ENCODE data around the gene ZNF365. TPM values are rescaled to one million over a fixed set of nuclear protein-coding genes. Genes with fewer than 3 reads are reported as not detected.
"Not testable (repeated sequence)": the region's sequence is repeated elsewhere in the genome, so short reads cannot be mapped to it uniquely, and the experiment has no call there.

ZNF365 gene
- total RNA-seq, 1 experiment from 2014 or later: 22.8 TPM

DNA sequence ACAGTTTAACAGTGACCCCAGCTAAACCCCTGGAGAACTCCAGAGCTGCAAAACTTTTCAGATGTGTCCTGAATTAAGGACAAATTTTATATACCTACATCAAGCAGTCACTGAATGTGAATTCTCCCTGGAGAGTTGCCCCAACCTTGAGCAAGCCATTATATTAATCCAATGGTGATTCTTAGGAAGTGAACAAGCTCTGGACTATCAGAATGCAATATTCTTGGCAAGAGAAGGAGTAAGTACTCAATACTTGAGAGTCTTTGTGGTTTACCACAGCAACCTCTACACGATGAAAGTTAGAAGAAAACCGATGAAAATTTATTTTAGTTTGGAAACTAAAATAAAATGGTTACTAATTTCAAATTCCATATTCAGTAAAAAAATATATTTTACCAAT is 19.3 kb upstream of the ZNF365 start:
- H3K27me3 ChIP-seq (ENCODE audit: control insufficient read depth, insufficient read depth, low read length): no peaks in the 10 kb centered on the region
- H3K36me3 ChIP-seq (ENCODE audit: control insufficient read depth, insufficient read depth, low read length): no peaks in the 10 kb centered on the region
- no peak overlapping the region for H3K4me3 ChIP-seq (ENCODE audit: low read depth in 2 of 2, low read length in 2 of 2)
- ChIA-PET POLR2A (no interaction called here), CTCF (no interaction called here)
- TF ChIP-seq, protein P1, sequence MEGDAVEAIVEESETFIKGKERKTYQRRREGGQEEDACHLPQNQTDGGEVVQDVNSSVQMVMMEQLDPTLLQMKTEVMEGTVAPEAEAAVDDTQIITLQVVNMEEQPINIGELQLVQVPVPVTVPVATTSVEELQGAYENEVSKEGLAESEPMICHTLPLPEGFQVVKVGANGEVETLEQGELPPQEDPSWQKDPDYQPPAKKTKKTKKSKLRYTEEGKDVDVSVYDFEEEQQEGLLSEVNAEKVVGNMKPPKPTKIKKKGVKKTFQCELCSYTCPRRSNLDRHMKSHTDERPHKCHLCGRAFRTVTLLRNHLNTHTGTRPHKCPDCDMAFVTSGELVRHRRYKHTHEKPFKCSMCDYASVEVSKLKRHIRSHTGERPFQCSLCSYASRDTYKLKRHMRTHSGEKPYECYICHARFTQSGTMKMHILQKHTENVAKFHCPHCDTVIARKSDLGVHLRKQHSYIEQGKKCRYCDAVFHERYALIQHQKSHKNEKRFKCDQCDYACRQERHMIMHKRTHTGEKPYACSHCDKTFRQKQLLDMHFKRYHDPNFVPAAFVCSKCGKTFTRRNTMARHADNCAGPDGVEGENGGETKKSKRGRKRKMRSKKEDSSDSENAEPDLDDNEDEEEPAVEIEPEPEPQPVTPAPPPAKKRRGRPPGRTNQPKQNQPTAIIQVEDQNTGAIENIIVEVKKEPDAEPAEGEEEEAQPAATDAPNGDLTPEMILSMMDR (IDR thresholded peaks at IDR 0.05): no peak
- TF ChIP-seq, protein P2, sequence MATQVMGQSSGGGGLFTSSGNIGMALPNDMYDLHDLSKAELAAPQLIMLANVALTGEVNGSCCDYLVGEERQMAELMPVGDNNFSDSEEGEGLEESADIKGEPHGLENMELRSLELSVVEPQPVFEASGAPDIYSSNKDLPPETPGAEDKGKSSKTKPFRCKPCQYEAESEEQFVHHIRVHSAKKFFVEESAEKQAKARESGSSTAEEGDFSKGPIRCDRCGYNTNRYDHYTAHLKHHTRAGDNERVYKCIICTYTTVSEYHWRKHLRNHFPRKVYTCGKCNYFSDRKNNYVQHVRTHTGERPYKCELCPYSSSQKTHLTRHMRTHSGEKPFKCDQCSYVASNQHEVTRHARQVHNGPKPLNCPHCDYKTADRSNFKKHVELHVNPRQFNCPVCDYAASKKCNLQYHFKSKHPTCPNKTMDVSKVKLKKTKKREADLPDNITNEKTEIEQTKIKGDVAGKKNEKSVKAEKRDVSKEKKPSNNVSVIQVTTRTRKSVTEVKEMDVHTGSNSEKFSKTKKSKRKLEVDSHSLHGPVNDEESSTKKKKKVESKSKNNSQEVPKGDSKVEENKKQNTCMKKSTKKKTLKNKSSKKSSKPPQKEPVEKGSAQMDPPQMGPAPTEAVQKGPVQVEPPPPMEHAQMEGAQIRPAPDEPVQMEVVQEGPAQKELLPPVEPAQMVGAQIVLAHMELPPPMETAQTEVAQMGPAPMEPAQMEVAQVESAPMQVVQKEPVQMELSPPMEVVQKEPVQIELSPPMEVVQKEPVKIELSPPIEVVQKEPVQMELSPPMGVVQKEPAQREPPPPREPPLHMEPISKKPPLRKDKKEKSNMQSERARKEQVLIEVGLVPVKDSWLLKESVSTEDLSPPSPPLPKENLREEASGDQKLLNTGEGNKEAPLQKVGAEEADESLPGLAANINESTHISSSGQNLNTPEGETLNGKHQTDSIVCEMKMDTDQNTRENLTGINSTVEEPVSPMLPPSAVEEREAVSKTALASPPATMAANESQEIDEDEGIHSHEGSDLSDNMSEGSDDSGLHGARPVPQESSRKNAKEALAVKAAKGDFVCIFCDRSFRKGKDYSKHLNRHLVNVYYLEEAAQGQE (IDR thresholded peaks at IDR 0.05; ENCODE audit: insufficient read depth in 1 of 2, low read depth in 2 of 2, low read length in 1 of 2): no peak
- TF ChIP-seq SIN3A (IDR thresholded peaks at IDR 0.05; ENCODE audit: borderline replicate concordance, insufficient read depth, low read depth, low read length) (no peak), POLR2AphosphoS5 (IDR thresholded peaks at IDR 0.05; ENCODE audit: low read depth, low read length) (no peak), TCF7L2 (IDR thresholded peaks at IDR 0.05; ENCODE audit: low read depth, low read length) (no peak)
- peaks cover 15% of the 10 kb centered on the region; the same call in 1 of the 2 replicates for H3K9me3 ChIP-seq (ENCODE audit: control insufficient read depth, insufficient read depth, low read depth, low read length)
- H3K27ac ChIP-seq (ENCODE audit: low read length): no peak overlapping the region
- BruUV-seq (replicated peaks): no TSS peak
- DNase-seq (ENCODE audit: low read depth, low spot score) (no peak), ATAC-seq (no peak)
- H3K4me1 ChIP-seq (ENCODE audit: control insufficient read depth, insufficient read depth, low read length): no peaks in the 10 kb centered on the region
- intact Hi-C loops (cut with micrococcal nuclease; ENCODE audit: unreplicated experiment) (no loop called here), in situ Hi-C loops (cut with HindIII; ENCODE audit: low pct_unique_long_range_greater_than_20kb, low sequenced_read_pairs) (no loop called here)

DNA sequence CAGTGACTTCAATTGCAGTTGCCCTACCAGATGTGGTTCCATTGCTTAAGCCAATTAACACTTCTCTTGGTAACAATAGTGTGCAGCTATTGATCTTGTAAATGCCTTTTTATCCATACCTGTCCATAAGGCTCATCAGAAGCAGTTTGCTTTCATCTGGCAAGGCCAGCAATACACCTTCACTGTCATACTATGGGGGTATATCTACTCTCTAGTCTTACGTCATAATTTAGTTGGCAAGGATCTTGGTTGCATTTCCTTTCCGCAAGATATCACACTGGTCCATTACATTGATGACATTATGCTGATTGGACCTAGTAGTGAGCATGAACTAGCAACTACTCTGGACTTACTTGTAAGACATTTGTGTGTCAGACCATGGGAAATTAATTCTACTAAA is 17.7 kb upstream of the ZNF365 start:
- BruUV-seq (replicated peaks): no TSS peak
- Histone ChIP-seq H3K4me3 (ENCODE audit: low read depth in 2 of 2, low read length in 2 of 2) (no peak overlapping the region), H3K9me3 (ENCODE audit: control insufficient read depth, insufficient read depth, low read depth, low read length) (peaks cover 15% of the 10 kb centered on the region; the same call in 1 of the 2 replicates), H3K36me3 (ENCODE audit: control insufficient read depth, insufficient read depth, low read length) (no peaks in the 10 kb centered on the region), H3K27ac (ENCODE audit: low read length) (no peak overlapping the region), H3K27me3 (ENCODE audit: control insufficient read depth, insufficient read depth, low read length) (no peaks in the 10 kb centered on the region), H3K4me1 (ENCODE audit: control insufficient read depth, insufficient read depth, low read length) (no peaks in the 10 kb centered on the region)
- in situ Hi-C loops (cut with HindIII; ENCODE audit: low pct_unique_long_range_greater_than_20kb, low sequenced_read_pairs) (no loop called here), intact Hi-C loops (cut with micrococcal nuclease; ENCODE audit: unreplicated experiment) (no loop called here)
- POLR2A ChIA-PET: no interaction called here
- ATAC-seq (no peak), DNase-seq (ENCODE audit: low read depth, low spot score) (no peak)
- CTCF ChIA-PET: no interaction called here
- no peak for TF ChIP-seq POLR2AphosphoS5 (IDR thresholded peaks at IDR 0.05; ENCODE audit: low read depth, low read length)
- TF ChIP-seq, protein P1 (IDR thresholded peaks at IDR 0.05): no peak
- TF ChIP-seq, protein P2 (IDR thresholded peaks at IDR 0.05; ENCODE audit: insufficient read depth in 1 of 2, low read depth in 2 of 2, low read length in 1 of 2): no peak
- TF ChIP-seq SIN3A (IDR thresholded peaks at IDR 0.05; ENCODE audit: borderline replicate concordance, insufficient read depth, low read depth, low read length): no peak
- TF ChIP-seq TCF7L2 (IDR thresholded peaks at IDR 0.05; ENCODE audit: low read depth, low read length): no peak

DNA sequence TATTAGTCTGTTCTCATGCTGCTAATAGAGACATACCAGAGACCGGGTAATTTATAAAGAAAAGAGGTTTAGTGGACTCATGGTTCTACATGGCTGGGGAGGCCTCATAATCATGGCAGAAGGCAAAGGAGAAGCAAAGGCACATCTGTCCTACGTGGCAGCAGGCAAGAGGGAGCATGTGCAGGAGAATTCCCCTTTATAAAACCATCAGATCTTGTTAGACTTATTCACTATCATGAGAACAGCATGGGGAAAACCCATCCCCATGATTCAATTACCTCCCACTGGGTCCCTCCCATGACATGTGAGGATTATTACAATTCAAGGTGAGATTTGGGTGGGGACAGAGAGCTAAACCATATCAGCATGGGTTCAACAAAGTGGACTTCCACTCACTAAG is 16.0 kb upstream of the ZNF365 start:
- POLR2A ChIA-PET; H3K4me1 ChIP-seq (ENCODE audit: control insufficient read depth, insufficient read depth, low read length); H3K36me3 ChIP-seq (ENCODE audit: control insufficient read depth, insufficient read depth, low read length); H3K27me3 ChIP-seq (ENCODE audit: control insufficient read depth, insufficient read depth, low read length); CTCF ChIA-PET; DNase-seq (ENCODE audit: low read depth, low spot score); H3K4me3 ChIP-seq (ENCODE audit: low read depth in 2 of 2, low read length in 2 of 2); ATAC-seq; BruUV-seq (replicated peaks); in situ Hi-C loops (cut with HindIII; ENCODE audit: low pct_unique_long_range_greater_than_20kb, low sequenced_read_pairs); H3K27ac ChIP-seq (ENCODE audit: low read length); intact Hi-C loops (cut with micrococcal nuclease; ENCODE audit: unreplicated experiment): not testable (repeated sequence)
- H3K9me3 ChIP-seq (ENCODE audit: control insufficient read depth, insufficient read depth, low read depth, low read length): peaks cover 10% of the 10 kb centered on the region; the same call in 1 of the 2 replicates

Measured in Panc1 (cell line).